HG03457 (cell line): Measurements from ENCODE around the gene C1QL1.
"Not testable (repeated sequence)": the region's sequence is repeated elsewhere in the genome, so short reads cannot be mapped to it uniquely, and the experiment has no call there.

ENCODE experiments used
- ATAC-seq: cut with Tn5 transposase; IDR thresholded peaks from one replicate; pipeline ENCODE4 v1.9.1; 2021; ENCODE audit warnings: moderate number of reproducible peaks; ENCODE audit not compliant: unreplicated experiment

C1QL1 gene

GRCh38 chr17:44965481-44966234 is 2.4 kb downstream of the C1QL1 start:
- no peak for ATAC-seq

- no peak for ATAC-seq
Measured at GRCh38 chr17:44961921-44962350, 6.2 kb downstream of the C1QL1 start.

DNA sequence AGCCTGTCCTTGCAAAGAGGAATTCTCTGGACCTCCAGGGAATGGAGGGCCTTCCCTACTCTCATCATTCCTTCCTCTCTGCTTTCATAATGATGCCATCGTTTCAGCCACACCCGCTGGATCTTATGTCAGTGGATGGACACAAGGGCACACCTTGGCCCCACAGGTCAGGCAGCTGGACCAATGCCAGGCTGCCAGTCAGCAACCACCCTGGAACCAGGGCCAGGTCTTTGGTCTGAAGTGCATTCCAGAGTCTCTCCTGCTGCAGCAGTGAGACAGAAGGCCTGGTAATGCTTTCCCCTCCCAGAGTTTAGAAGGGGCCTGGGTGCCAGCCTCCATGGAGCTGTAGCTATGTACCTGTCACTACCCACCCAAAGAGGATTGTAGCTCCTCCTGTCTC is 7.4 kb downstream of the C1QL1 start:
- no peak for ATAC-seq

- no peak for ATAC-seq
Measured at GRCh38 chr17:44959821-44960531, 8.1 kb downstream of the C1QL1 start.

- ATAC-seq, result no peak
Measured at GRCh38 chr17:44956998-44957981, 10.8 kb downstream of the C1QL1 start.

GRCh38 chr17:44955674-44956425 is 12.3 kb downstream of the C1QL1 start:
- no peak for ATAC-seq

DNA sequence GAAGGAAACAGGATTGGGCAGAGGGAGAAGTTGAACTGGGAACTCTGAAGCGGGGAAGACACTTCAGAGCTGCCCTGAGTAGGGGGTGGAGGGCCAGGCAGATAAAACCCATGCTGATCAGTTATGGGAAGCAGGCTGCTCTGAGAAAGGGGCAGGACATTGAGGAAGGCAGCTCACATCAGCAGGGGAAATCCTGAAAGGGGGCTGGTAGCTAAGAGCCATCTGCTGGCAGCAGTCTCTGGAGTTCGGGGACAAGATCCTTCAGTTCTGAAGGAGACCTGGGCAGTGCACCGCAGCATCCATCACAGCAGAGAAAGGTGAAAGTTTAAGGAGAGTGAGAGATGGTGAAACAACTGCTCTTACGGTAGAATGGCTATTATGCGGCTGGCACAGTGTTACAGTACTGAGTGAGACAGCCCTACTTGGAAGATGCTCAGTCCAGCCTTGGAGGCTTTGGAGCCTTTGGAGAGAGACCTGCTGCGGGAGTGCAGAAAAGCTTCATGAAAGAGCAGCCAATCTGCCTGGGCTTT is 15.1 kb downstream of the C1QL1 start:
- no peak for ATAC-seq

GRCh38 chr17:44948315-44948795 is 19.7 kb downstream of the C1QL1 start:
- ATAC-seq, result no peak

DNA sequence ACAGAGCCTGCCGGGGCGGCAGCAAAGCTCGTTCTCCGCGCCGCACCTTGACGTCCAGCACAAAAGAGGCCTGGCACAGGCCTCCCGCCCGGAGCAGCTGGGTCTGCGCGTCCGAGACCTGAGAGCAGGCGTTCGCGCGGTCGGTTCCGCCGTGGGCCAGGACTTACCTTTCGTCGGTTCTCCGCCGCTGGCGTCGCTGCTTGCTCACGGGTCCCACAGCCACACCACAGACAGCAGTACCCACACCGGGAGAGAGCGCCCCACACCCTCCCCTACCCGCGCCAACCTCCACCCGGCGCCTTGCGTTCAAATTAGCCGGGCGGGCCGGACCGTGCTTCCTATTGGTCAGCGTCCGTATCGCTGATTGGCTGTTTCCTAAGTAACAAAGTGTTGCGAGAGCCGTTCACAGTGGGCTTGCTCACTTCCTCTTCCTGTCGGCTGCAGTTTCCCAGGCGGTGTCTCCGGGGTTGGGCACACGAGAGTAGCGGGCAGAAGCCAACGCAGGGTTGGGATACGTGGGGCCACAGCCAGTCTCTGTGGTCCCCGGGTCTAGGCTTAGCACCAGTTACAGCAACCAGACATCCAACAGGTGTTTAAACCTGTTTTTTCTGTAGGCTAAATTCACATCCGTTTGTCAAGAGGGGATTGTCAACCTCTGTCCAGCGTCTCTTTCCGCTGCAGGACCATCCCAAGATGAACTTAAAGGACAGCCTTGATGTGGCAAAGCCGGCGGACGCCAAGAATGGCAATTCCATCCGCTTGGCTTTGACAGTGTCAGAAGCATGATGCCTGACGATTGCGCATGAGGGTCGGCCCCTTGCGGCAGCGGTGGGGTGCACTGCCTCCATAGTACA is 20.4 kb downstream of the C1QL1 start, which contains the start of gene KIF18B:
Gene KIF18B (minus strand): TSS at position 313 of the 854 bp plus-strand sequence. CDS start 11,429 bp downstream, outside the sequence.
- ATAC-seq, result peak; percentile 70

GRCh38 chr17:44945652-44946051 is 22.5 kb downstream of the C1QL1 start:
- not testable (repeated sequence) for ATAC-seq

DNA sequence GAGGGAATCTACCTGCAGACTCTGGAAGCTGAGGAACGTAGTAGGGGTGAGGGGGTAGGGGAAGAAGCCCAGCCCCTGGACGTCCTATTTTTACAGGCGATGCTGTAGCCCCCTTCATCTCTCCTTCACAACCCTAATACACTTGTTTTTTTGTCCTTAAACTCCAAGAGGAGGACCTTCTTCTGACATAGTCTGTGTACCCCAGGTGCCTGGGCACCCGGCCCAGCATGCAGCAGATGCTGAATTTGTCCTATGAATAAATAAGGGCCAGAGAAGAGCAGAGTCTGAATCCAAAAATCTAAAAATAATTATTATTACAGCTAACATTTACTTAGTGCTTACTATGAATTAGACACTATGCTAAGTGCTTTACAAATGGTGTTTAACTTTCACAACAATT is 25.6 kb downstream of the C1QL1 start:
- ATAC-seq, result no peak

GRCh38 chr17:44941712-44942331 is 26.3 kb downstream of the C1QL1 start:
- no peak for ATAC-seq

- ATAC-seq, result no peak
Measured at GRCh38 chr17:44940768-44941167, 27.3 kb downstream of the C1QL1 start.

GRCh38 chr17:44940317-44940716 is 27.8 kb downstream of the C1QL1 start:
- no peak for ATAC-seq

DNA sequence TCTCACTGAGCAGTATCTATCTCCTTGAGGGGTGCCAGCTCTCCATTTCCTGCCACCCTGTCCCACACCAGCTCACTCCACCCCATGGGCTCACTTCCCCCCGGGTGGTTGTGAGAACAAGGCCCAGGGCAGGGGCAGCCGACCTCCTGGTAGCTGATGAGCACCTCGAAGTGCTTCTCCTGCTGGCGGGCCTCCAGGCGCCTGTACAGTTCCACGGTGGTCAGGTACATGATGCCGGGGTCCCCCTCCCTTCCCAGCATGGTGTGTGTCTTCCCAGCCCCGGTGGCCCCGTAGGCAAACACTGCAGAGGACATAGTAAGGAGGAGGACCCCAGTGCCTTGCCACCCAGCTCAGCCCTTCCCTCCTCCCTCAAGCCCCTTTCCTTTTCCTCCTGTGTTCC is 33.0 kb downstream of the C1QL1 start:
- ATAC-seq, result no peak

GRCh38 chr17:44934745-44935105 is 33.4 kb downstream of the C1QL1 start:
- ATAC-seq, result no peak

GRCh38 chr17:44933824-44934744 is 34.0 kb downstream of the C1QL1 start:
- ATAC-seq, result no peak

GRCh38 chr17:44932787-44933097 is 35.4 kb downstream of the C1QL1 start:
- no peak for ATAC-seq
